GM23338 (cell line): ENCODE measurements around the gene NRROS. TPM values are rescaled to one million over a fixed set of nuclear protein-coding genes. Genes with fewer than 3 reads are reported as not detected.

ENCODE experiments used
- ATAC-seq: fragments of 200-7000 bp; cut with Tn5 transposase; 3 replicates; pipeline ENCODE4 v1.9.1; 2020
- DNase-seq: peaks from one replicate; pipeline ENCODE4 v3.0.0-alpha.2; 2015; ENCODE audit warnings: low spot score
- H2AFZ ChIP-seq: fragments of 200-600 bp; sonication (generic); 2 replicates; pipeline ENCODE4 v1.8.0; 2016; ENCODE audit warnings: antibody characterized with exemption, mild to moderate bottlenecking, moderate library complexity
- H3F3A ChIP-seq: fragments of 200-600 bp; sonication (generic); replicated peaks from 2 replicates; pipeline ENCODE4 v1.8.0; 2017; ENCODE audit warnings: antibody characterized with exemption, mixed run types, low read depth
- H3K27ac ChIP-seq: fragments of 200-600 bp; sonication (generic); 2 replicates; pipeline ENCODE4 v1.6.1; 2016; ENCODE audit warnings: low read depth
- H3K27me3 ChIP-seq: fragments of 200-600 bp; sonication (generic); 2 replicates; pipeline ENCODE4 v1.8.0; 2016; ENCODE audit warnings: mild to moderate bottlenecking, mixed run types, moderate library complexity; ENCODE audit not compliant: insufficient read depth
- H3K36me3 ChIP-seq: fragments of 200-600 bp; sonication (generic); 2 replicates; pipeline ENCODE4 v1.8.0; 2016; ENCODE audit warnings: mild to moderate bottlenecking; ENCODE audit not compliant: insufficient read depth
- H3K4me1 ChIP-seq: fragments of 200-600 bp; sonication (generic); 2 replicates; pipeline ENCODE4 v1.8.0; 2016; ENCODE audit warnings: mild to moderate bottlenecking, moderate library complexity; ENCODE audit not compliant: insufficient read depth
- H3K4me2 ChIP-seq: fragments of 200-600 bp; sonication (generic); 2 replicates; pipeline ENCODE4 v1.7.1; 2017; ENCODE audit warnings: mixed run types
- H3K4me3 ChIP-seq: fragments of 200-600 bp; sonication (generic); 2 replicates; pipeline ENCODE4 v1.6.1; 2016; ENCODE audit warnings: mixed run types
- H3K79me2 ChIP-seq: fragments of 200-600 bp; sonication (generic); replicated peaks from 2 replicates; pipeline ENCODE4 v1.8.0; 2017; ENCODE audit warnings: mild to moderate bottlenecking; ENCODE audit not compliant: insufficient read depth
- H3K9me2 ChIP-seq: fragments of 200-600 bp; sonication (generic); 2 replicates; pipeline ENCODE4 v1.8.0; 2017; ENCODE audit not compliant: insufficient read depth
- H4K20me1 ChIP-seq: fragments of 200-600 bp; sonication (generic); replicated peaks from 2 replicates; pipeline ENCODE4 v1.8.0; 2017; ENCODE audit warnings: mild to moderate bottlenecking; ENCODE audit not compliant: insufficient read depth
- H3K27ac Mint-ChIP-seq: 2 replicates; pipeline ENCODE4 v1.8.0; 2020; ENCODE audit warnings: inconsistent platforms, mild to moderate bottlenecking, moderate library complexity, mixed read lengths
- H3K27me3 Mint-ChIP-seq: 3 replicates; pipeline ENCODE4 v1.8.0; 2022; ENCODE audit warnings: low read depth, mild to moderate bottlenecking, moderate library complexity, mixed read lengths, inconsistent platforms; ENCODE audit not compliant: insufficient read depth, poor library complexity
- H3K36me3 Mint-ChIP-seq: 3 replicates; pipeline ENCODE4 v1.8.0; 2021; ENCODE audit warnings: low read depth, mild to moderate bottlenecking, inconsistent platforms, moderate library complexity, mixed read lengths
- H3K4me1 Mint-ChIP-seq: 3 replicates; pipeline ENCODE4 v1.8.0; 2020; ENCODE audit warnings: mild to moderate bottlenecking, inconsistent platforms, mixed read lengths
- H3K4me3 Mint-ChIP-seq: 3 replicates; pipeline ENCODE4 v1.8.0; 2021; ENCODE audit warnings: moderate library complexity, mild to moderate bottlenecking, inconsistent platforms, mixed read lengths
- H3K9me3 Mint-ChIP-seq: 3 replicates; pipeline ENCODE4 v1.8.0; 2020; ENCODE audit warnings: moderate library complexity, mild to moderate bottlenecking, inconsistent platforms, mixed read lengths
- CREB1 ChIP-seq: fragments of 250-450 bp; sonication (Bioruptor Pico); IDR thresholded peaks from 2 replicates; pipeline ENCODE4 v1.5.0; 2020; ENCODE audit warnings: low read depth, mild to moderate bottlenecking, moderate library complexity
- EZH2 ChIP-seq: fragments of 200-600 bp; sonication (generic); IDR thresholded peaks from one replicate; pipeline ENCODE4 v1.8.0; 2017; ENCODE audit warnings: antibody characterized with exemption, mild to moderate bottlenecking, low read depth; ENCODE audit not compliant: unreplicated experiment
- EZH2phosphoT487 ChIP-seq: fragments of 200-600 bp; sonication (generic); IDR thresholded peaks from one replicate; pipeline ENCODE4 v1.8.1; 2018; ENCODE audit warnings: antibody characterized with exemption; ENCODE audit not compliant: unreplicated experiment
- JUNB ChIP-seq: IDR thresholded peaks from one replicate; pipeline ENCODE4 v1.6.1; 2016; ENCODE audit warnings: antibody characterized with exemption; ENCODE audit not compliant: unreplicated experiment
- NANOG ChIP-seq: IDR thresholded peaks from 2 replicates; pipeline ENCODE4 v1.6.1; 2016; ENCODE audit warnings: antibody characterized with exemption, borderline replicate concordance
- POLR2AphosphoS5 ChIP-seq: IDR thresholded peaks from 2 replicates; pipeline ENCODE4 v1.6.1; 2016; ENCODE audit warnings: antibody characterized with exemption, low read depth
- REST ChIP-seq: IDR thresholded peaks from one replicate; pipeline ENCODE4 v1.6.1; 2018; ENCODE audit warnings: antibody characterized with exemption; ENCODE audit not compliant: unreplicated experiment
- STAT1 ChIP-seq: IDR thresholded peaks from one replicate; pipeline ENCODE4 v1.6.1; 2016; ENCODE audit warnings: antibody characterized with exemption; ENCODE audit not compliant: unreplicated experiment
- ZNF114 ChIP-seq: fragments of 250-450 bp; sonication (Bioruptor Pico); IDR thresholded peaks from 2 replicates; pipeline ENCODE4 v1.5.0; 2020; ENCODE audit warnings: mild to moderate bottlenecking, moderate library complexity
- ZNF331 ChIP-seq: fragments of 250-450 bp; sonication (Bioruptor Pico); IDR thresholded peaks from 2 replicates; pipeline ENCODE4 v1.5.0; 2020; ENCODE audit warnings: low read depth, mild to moderate bottlenecking, moderate library complexity
- polyA plus RNA-seq: library from polyadenylated mRNA; unstranded; fragments of >200 nt; fragmentation: Nextera tagmentation; extraction: Ambion mirVana; gene quantifications from 2 replicates; pipeline ENCODE4 v1.2.1, GENCODE V29; 2016
- total RNA-seq: library from RNA; depleted of rRNA; stranded (reverse); fragments of >200 nt; shearing (Covaris generic); gene quantifications from 2 replicates; pipeline ENCODE4 v1.2.3, GENCODE V29; 2014
- TF ChIP-seq, protein P1 (sequence below), 2 experiments: fragments of 200-600 bp in 1 of 2; sonication (generic) in 1 of 2; conservative IDR thresholded peaks; 2 replicates each; pipeline versions ENCODE4 v1.5.1 to v1.6.1; 2016 to 2017; ENCODE audit warnings: antibody characterized with exemption in 2 of 2, low read depth in 2 of 2, mild to moderate bottlenecking in 2 of 2, moderate library complexity in 1 of 2

The NRROS gene
- total and polyA plus RNA-seq, 2 experiments from 2014 or later = 2.3 to 8.5 TPM

DNA sequence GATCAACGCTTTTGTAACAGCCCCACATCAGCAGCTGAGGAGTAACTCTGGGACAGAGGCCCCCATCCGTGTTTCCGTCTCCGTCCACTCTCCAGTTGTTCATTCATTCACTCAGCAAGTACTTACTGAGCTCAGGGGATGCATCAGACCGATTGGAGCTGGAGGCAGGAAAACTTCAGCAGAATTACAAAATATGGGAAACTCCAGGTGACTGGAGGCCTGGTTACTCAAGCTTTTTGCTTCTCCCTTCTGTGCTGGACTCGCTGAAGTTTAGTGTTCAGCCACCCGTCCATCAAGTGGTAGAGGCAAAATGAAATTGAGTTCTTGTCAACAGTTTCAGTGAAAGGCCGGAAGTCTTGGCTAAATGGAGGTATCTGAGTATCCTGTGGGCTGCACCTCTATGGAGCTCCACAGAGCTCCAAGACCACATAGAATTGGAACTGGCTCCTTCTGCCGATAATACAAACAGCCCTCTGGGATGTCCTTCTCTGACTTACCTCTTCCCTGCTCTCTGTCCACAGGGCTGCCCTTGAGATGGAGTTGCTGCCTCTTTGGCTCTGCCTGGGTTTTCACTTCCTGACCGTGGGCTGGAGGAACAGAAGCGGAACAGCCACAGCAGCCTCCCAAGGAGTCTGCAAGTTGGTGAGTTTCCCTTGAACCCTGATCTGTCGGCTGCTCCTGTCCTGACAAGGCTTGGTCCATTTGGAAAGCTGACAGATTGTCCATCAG lies 14.7 kb downstream of the NRROS start:
- H3K79me2 ChIP-seq = no peaks in the 10 kb centered on the region
- H3K4me2 ChIP-seq = no peak overlapping the region
- peaks cover 7% of the 10 kb centered on the region; the same call in 2 of the 3 replicates for H3K36me3 Mint-ChIP-seq
- H2AFZ ChIP-seq = no peak overlapping the region
- H4K20me1 ChIP-seq = no peaks in the 10 kb centered on the region
- ATAC-seq = no peak
- no peak for DNase-seq
- H3K36me3 ChIP-seq = no peaks in the 10 kb centered on the region
- H3K4me1 ChIP-seq = peaks cover 18% of the 10 kb centered on the region
- peaks cover 11% of the 10 kb centered on the region for H3K27me3 Mint-ChIP-seq
- no peaks in the 10 kb centered on the region for H3K9me3 Mint-ChIP-seq
- H3K9me2 ChIP-seq = no peaks in the 10 kb centered on the region
- peaks cover 21% of the 10 kb centered on the region for H3K4me1 Mint-ChIP-seq
- H3K4me3 Mint-ChIP-seq = no peak overlapping the region
- no peaks in the 10 kb centered on the region for H3K27me3 ChIP-seq
- TF ChIP-seq NANOG (no peak), ZNF114 (no peak), ZNF331 (CRISPR knock-in tag) (no peak), EZH2 (no peak), EZH2phosphoT487 (no peak)
- no peak overlapping the region for H3K27ac ChIP-seq
- H3F3A ChIP-seq = no peaks in the 10 kb centered on the region
- peak overlapping the region; percentile 11; the same call in 1 of the 2 replicates for H3K27ac Mint-ChIP-seq
- H3K4me3 ChIP-seq = no peak overlapping the region

- no peak for TF ChIP-seq CREB1 (CRISPR knock-in tag)
- no peak for TF ChIP-seq ZNF114
- no peak for TF ChIP-seq POLR2AphosphoS5
- TF ChIP-seq JUNB = no peak
- no peak for TF ChIP-seq ZNF331 (CRISPR knock-in tag)
- Mint-ChIP-seq H3K36me3 (peaks cover 7% of the 10 kb centered on the region; the same call in 2 of the 3 replicates), H3K9me3 (no peaks in the 10 kb centered on the region), H3K27me3 (peaks cover 11% of the 10 kb centered on the region), H3K4me1 (peaks cover 20% of the 10 kb centered on the region), H3K27ac (no peak overlapping the region), H3K4me3 (no peak overlapping the region)
- no peaks in the 10 kb centered on the region for H3K79me2 ChIP-seq
- no peaks in the 10 kb centered on the region for H4K20me1 ChIP-seq
- H3K4me1 ChIP-seq = peaks cover 13% of the 10 kb centered on the region
- H3K4me3 ChIP-seq = no peak overlapping the region
- no peaks in the 10 kb centered on the region for H3K27me3 ChIP-seq
- no peaks in the 10 kb centered on the region for H3F3A ChIP-seq
- H3K36me3 ChIP-seq = no peaks in the 10 kb centered on the region
- no peak overlapping the region for H3K4me2 ChIP-seq
- H3K9me2 ChIP-seq = no peaks in the 10 kb centered on the region
- ATAC-seq (no peak), DNase-seq (no peak)
- no peak overlapping the region for H3K27ac ChIP-seq
- no peak overlapping the region for H2AFZ ChIP-seq
Observed at GRCh38 chr3:196654735-196655090, 15.2 kb downstream of the NRROS start.

- Histone ChIP-seq H3K9me2 (no peaks in the 10 kb centered on the region), H3K36me3 (no peaks in the 10 kb centered on the region), H3K79me2 (no peaks in the 10 kb centered on the region), H3F3A (no peaks in the 10 kb centered on the region), H3K4me1 (peaks cover 9% of the 10 kb centered on the region), H3K27ac (no peak overlapping the region), H3K27me3 (no peaks in the 10 kb centered on the region), H2AFZ (no peak overlapping the region), H3K4me3 (no peak overlapping the region), H4K20me1 (no peaks in the 10 kb centered on the region), H3K4me2 (no peak overlapping the region)
- DNase-seq (no peak), ATAC-seq (no peak)
- peaks cover 19% of the 10 kb centered on the region for H3K4me1 Mint-ChIP-seq
- no peak overlapping the region for H3K4me3 Mint-ChIP-seq
- peaks cover 11% of the 10 kb centered on the region for H3K27me3 Mint-ChIP-seq
- peaks cover 9% of the 10 kb centered on the region; the same call in 2 of the 3 replicates for H3K36me3 Mint-ChIP-seq
- H3K9me3 Mint-ChIP-seq = no peaks in the 10 kb centered on the region
- H3K27ac Mint-ChIP-seq = no peak overlapping the region
- TF ChIP-seq EZH2phosphoT487 (no peak), REST (no peak), ZNF114 (no peak), STAT1 (no peak), CREB1 (CRISPR knock-in tag) (no peak), ZNF331 (CRISPR knock-in tag) (no peak)
- TF ChIP-seq, protein P1, sequence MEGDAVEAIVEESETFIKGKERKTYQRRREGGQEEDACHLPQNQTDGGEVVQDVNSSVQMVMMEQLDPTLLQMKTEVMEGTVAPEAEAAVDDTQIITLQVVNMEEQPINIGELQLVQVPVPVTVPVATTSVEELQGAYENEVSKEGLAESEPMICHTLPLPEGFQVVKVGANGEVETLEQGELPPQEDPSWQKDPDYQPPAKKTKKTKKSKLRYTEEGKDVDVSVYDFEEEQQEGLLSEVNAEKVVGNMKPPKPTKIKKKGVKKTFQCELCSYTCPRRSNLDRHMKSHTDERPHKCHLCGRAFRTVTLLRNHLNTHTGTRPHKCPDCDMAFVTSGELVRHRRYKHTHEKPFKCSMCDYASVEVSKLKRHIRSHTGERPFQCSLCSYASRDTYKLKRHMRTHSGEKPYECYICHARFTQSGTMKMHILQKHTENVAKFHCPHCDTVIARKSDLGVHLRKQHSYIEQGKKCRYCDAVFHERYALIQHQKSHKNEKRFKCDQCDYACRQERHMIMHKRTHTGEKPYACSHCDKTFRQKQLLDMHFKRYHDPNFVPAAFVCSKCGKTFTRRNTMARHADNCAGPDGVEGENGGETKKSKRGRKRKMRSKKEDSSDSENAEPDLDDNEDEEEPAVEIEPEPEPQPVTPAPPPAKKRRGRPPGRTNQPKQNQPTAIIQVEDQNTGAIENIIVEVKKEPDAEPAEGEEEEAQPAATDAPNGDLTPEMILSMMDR (conservative IDR thresholded peaks at IDR 0.05; ENCODE audit: low read depth in 2 of 2) = no peak
Observed at GRCh38 chr3:196655496-196655895, 16.0 kb downstream of the NRROS start.
